Upper lobe of right lung (tissue), 1 donor: ENCODE measurements around the gene SHLD1. TPM values are rescaled to one million over a fixed set of nuclear protein-coding genes. Genes with fewer than 3 reads are reported as not detected.

Experiments
- ATAC-seq: fragments of 200-7000 bp; cut with Tn5 transposase; one replicate; pipeline ENCODE4 v1.9.1; 2020; ENCODE audit warnings: mild to moderate bottlenecking, moderate library complexity
- DNase-seq: peaks from one replicate; pipeline ENCODE4 v3.0.0-alpha.2; 2020
- H3K27ac ChIP-seq: fragments of 200-600 bp; one replicate; pipeline ENCODE4 v1.8.0; 2022
- H3K27me3 ChIP-seq: fragments of 200-600 bp; one replicate; pipeline ENCODE4 v1.8.0; 2022; ENCODE audit warnings: mild to moderate bottlenecking
- H3K36me3 ChIP-seq: fragments of 200-600 bp; one replicate; pipeline ENCODE4 v1.8.0; 2022
- H3K4me1 ChIP-seq: fragments of 200-600 bp; one replicate; pipeline ENCODE4 v1.8.0; 2022
- H3K4me3 ChIP-seq: fragments of 200-600 bp; one replicate; pipeline ENCODE4 v1.8.0; 2022; ENCODE audit warnings: mild to moderate bottlenecking
- H3K9me3 ChIP-seq: fragments of 200-600 bp; one replicate; pipeline ENCODE4 v1.8.0; 2022
- intact Hi-C: fragments of 100-400 bp; cut with DNase I; formaldehyde crosslinking; loops from one replicate; pipeline ENCODE4 v1.11.0; 2022
- total RNA-seq: library from RNA; stranded (reverse); fragmentation: NEBNext Ultra II Directional; extraction: Animal tissue kit (Norgen Biotek cat#: 25700); gene quantifications from one replicate; pipeline ENCODE4 v1.2.1, GENCODE V29; 2021
- TF ChIP-seq, protein P1 (sequence below): fragments of 200-600 bp; IDR thresholded peaks from one replicate; pipeline ENCODE4 v1.8.0; 2022; ENCODE audit warnings: antibody characterized with exemption
- donor health status: DM: no; HTN: yes; CAD: no; lungs with severe emphysema.

SHLD1 gene
- total RNA-seq, 1 donor from 2014 or later, result 5.8 TPM

DNA sequence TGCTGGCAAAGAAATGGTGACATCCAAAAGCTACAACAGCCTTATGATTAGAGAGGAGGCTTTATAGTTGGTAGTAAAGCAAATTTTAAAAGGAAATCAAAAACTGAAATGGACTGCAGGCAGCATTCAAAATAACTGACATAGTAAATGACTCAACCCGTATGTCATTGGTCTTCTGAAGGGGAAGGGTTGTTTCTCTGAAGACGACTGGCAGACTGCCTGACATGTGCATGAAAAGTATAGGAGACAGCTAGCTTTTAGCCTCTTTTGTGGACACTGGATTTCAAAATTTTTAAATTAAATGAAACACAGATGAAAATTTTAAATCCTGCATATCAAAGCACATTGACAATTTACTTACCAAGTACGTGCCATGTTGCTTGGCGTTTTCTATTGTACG lies 109.4 kb downstream of the SHLD1 start:
- H3K27me3 ChIP-seq, result no peaks in the 10 kb centered on the region
- DNase-seq, result no peak
- intact Hi-C loops, result no loop called here
- no peak overlapping the region for H3K27ac ChIP-seq
- ATAC-seq, result no peak
- H3K9me3 ChIP-seq, result no peaks in the 10 kb centered on the region
- H3K36me3 ChIP-seq, result no peaks in the 10 kb centered on the region
- TF ChIP-seq, protein P1, sequence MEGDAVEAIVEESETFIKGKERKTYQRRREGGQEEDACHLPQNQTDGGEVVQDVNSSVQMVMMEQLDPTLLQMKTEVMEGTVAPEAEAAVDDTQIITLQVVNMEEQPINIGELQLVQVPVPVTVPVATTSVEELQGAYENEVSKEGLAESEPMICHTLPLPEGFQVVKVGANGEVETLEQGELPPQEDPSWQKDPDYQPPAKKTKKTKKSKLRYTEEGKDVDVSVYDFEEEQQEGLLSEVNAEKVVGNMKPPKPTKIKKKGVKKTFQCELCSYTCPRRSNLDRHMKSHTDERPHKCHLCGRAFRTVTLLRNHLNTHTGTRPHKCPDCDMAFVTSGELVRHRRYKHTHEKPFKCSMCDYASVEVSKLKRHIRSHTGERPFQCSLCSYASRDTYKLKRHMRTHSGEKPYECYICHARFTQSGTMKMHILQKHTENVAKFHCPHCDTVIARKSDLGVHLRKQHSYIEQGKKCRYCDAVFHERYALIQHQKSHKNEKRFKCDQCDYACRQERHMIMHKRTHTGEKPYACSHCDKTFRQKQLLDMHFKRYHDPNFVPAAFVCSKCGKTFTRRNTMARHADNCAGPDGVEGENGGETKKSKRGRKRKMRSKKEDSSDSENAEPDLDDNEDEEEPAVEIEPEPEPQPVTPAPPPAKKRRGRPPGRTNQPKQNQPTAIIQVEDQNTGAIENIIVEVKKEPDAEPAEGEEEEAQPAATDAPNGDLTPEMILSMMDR, result no peak
- no peak overlapping the region for H3K4me3 ChIP-seq
- no peaks in the 10 kb centered on the region for H3K4me1 ChIP-seq

DNA sequence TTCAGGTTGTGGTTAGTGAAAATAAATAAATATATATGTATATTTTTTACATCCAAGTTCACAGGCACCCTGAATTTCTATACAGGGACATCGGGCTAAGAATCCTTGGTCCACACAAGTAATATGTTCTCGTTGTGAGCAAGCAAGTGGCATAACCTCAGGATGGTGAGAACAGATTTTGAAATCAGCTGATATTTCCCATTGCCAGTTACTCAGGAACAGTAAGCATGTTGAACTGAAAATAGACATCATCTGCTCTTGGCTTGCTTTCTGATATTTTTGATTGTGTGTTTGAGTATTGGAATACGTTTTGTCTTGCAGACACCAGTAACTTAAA lies 112.5 kb downstream of the SHLD1 start:
- DNase-seq, result no peak
- ATAC-seq, result no peak
- Histone ChIP-seq H3K4me1 (no peaks in the 10 kb centered on the region), H3K9me3 (no peaks in the 10 kb centered on the region), H3K4me3 (no peak overlapping the region), H3K27ac (no peak overlapping the region), H3K36me3 (no peaks in the 10 kb centered on the region), H3K27me3 (no peaks in the 10 kb centered on the region)
- TF ChIP-seq, protein P1, result no peak
- intact Hi-C loops, result no loop called here

DNA sequence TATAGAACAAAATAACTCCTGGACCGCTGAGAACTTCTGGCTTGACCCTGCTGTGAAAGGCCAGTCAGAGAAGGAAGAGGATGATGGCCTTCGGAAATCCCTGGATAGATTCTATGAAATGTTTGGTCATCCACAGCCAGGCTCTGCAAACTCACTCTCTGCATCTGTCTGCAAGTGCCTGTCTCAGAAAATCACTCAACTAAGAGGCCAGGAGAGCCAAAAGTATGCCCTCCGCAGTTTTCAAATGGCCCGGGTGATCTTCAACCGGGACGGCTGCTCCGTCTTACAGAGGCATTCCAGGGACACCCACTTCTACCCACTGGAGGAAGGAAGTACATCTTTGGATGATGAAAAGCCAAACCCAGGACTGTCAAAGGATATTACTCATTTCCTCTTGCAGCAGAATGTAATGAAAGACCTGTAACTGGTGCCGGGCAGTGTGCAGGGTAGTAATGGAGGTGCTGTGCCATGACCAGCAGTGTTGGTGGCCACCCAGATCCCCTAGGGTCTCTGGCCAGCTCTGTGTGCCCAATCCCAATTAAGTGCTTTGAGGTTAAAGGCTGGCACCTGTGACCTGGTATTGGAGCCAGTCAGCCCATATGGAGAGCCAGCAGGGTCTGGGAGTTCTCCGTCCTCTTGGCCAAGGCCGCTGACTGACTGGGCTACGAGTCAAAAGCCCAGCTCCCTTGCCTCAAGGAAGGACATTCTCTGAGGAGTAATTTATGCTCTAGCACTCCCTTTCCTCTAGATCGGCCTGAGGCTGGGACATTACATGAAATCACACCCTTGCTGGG lies 113.0 kb downstream of the SHLD1 start:
- Histone ChIP-seq H3K9me3 (no peaks in the 10 kb centered on the region), H3K27me3 (no peaks in the 10 kb centered on the region), H3K4me1 (no peaks in the 10 kb centered on the region), H3K27ac (no peak overlapping the region), H3K36me3 (no peaks in the 10 kb centered on the region), H3K4me3 (no peak overlapping the region)
- DNase-seq (no peak), ATAC-seq (peak; percentile 86)
- TF ChIP-seq, protein P1, result no peak
- intact Hi-C loops, result no loop called here

DNA sequence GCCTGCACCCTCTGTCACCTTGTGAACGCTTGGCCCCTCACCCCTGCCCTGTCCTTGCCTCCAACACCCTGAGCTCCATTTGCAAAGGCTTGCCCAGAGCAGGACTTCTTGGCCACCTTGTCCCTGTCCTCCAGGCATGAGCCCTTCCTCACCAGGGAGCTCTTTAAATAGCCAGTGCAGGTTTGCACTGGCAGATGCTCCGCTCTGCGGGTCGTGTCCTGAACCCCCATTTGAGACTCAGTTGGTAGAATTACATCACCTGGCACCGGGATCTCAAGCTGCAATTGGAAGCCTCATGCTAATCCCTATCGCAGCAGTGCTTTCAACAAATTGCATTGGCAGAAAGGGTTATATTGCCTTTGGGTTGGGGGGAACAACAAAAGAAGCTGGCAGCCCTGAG lies 114.2 kb downstream of the SHLD1 start:
- intact Hi-C loops, result no loop called here
- no peaks in the 10 kb centered on the region for H3K9me3 ChIP-seq
- TF ChIP-seq, protein P1, result no peak
- no peaks in the 10 kb centered on the region for H3K4me1 ChIP-seq
- no peaks in the 10 kb centered on the region for H3K27me3 ChIP-seq
- ATAC-seq (no peak), DNase-seq (no peak)
- H3K27ac ChIP-seq, result no peak overlapping the region
- no peaks in the 10 kb centered on the region for H3K36me3 ChIP-seq
- no peak overlapping the region for H3K4me3 ChIP-seq

DNA sequence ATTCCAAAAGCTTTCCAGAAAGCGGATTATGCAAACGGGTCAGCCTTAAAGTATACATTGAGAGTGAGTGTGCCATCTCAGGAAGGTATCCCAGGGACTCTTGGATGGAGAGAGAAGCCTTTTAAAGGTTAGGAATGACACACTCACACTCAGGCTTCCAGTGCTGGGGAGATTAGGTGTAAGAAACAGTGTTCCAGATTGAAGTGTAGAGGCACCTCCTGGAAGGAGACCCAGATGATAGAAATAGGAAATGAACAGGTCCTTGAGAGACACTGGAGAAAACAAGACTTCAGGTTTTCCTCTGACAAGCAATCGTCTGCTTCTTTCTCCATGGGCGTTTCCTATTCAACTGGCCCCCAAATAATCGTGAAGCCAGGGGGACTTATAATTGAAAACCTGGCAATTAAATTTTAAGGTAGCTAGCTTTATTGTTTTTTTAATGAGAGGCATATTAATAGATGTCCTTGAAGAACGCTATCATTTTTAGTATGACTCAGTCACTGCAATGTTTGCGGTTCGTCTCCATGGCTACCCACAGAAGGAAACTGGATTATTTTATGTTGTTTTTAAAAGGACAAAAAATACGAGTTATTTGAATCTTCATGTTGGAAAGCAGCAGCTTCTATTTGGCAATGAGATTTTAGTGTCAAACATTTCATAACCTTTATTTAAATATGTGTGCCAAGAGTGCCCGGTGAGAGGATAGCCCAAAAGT lies 114.8 kb downstream of the SHLD1 start:
- no peak overlapping the region for H3K27ac ChIP-seq
- no peaks in the 10 kb centered on the region for H3K27me3 ChIP-seq
- intact Hi-C loops, result no loop called here
- no peaks in the 10 kb centered on the region for H3K9me3 ChIP-seq
- DNase-seq (no peak), ATAC-seq (no peak)
- H3K36me3 ChIP-seq, result no peaks in the 10 kb centered on the region
- no peak overlapping the region for H3K4me3 ChIP-seq
- H3K4me1 ChIP-seq, result no peaks in the 10 kb centered on the region
- TF ChIP-seq, protein P1, result no peak
